Activated naive CD4-positive, alpha-beta T cell treated with anti-CD3 and anti-CD28 coated beads, Interleukin-2, amount 50 U/mL, for 24 hours (primary cell): Measurements from ENCODE around the gene TRIM54.
"Not testable (repeated sequence)": the region's sequence is repeated elsewhere in the genome, so short reads cannot be mapped to it uniquely, and the experiment has no call there.

Source experiments
- H3K27ac Mint-ChIP-seq: one replicate; pipeline ENCODE4 v1.8.0; 2021; ENCODE audit warnings: mild to moderate bottlenecking, mixed read lengths
- H3K27me3 Mint-ChIP-seq: one replicate; pipeline ENCODE4 v1.8.0; 2021; ENCODE audit warnings: mixed read lengths
- H3K36me3 Mint-ChIP-seq: one replicate; pipeline ENCODE4 v1.8.0; 2021; ENCODE audit warnings: mixed read lengths
- H3K4me1 Mint-ChIP-seq: one replicate; pipeline ENCODE4 v1.8.0; 2021; ENCODE audit warnings: mixed read lengths
- H3K4me3 Mint-ChIP-seq: one replicate; pipeline ENCODE4 v1.8.0; 2021; ENCODE audit warnings: mild to moderate bottlenecking, mixed read lengths
- H3K9me3 Mint-ChIP-seq: one replicate; pipeline ENCODE4 v1.8.0; 2021; ENCODE audit warnings: mixed read lengths

Gene TRIM54

DNA sequence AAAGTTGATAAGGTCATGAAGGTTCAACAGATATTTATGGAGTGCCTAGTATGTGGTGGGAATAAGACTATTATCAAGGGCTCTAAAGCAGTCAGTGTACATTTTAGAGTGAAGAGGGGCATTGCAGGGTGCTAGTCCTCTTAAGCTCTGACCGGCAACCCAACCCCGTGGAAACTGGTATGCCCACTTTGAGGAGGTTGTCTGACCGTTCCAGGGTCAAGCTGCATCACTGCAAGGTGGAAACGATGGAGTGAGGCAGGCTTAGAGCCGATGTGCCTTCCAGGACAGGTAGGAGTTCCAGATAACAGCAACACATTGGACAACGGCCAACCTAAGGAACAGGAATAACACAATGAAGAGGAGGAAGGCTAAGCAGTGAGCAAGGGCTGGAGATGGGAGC is 27.4 kb downstream of the TRIM54 start:
- Mint-ChIP-seq H3K4me1 (no peaks in the 10 kb centered on the region), H3K4me3 (no peak overlapping the region), H3K27ac (peak overlapping the region; percentile 26), H3K36me3 (peaks cover 10% of the 10 kb centered on the region), H3K9me3 (no peaks in the 10 kb centered on the region), H3K27me3 (peaks cover 8% of the 10 kb centered on the region)

DNA sequence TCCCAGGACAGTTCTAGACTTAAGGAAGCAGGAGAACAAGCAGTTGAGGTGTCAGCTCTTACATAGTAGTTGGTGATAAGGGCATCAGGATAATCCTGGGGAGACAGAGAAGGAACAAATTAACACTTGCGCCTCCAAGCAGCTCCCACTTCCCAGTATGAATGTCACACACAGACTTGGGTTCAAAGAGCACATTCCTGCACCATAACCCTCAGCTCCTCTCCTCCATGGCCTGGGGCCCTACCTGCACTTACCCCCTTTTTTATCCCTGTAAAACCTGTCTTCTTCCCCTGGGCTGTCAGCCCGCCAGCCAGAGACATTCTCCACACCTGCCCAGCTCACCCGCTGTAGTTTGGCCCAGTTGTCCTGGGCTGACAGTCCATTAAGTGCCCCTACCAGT is 29.9 kb downstream of the TRIM54 start:
- Mint-ChIP-seq H3K27me3 (no peaks in the 10 kb centered on the region), H3K27ac (no peak overlapping the region), H3K9me3 (no peaks in the 10 kb centered on the region), H3K4me1 (no peaks in the 10 kb centered on the region), H3K36me3 (peaks cover 10% of the 10 kb centered on the region), H3K4me3 (no peak overlapping the region)

DNA sequence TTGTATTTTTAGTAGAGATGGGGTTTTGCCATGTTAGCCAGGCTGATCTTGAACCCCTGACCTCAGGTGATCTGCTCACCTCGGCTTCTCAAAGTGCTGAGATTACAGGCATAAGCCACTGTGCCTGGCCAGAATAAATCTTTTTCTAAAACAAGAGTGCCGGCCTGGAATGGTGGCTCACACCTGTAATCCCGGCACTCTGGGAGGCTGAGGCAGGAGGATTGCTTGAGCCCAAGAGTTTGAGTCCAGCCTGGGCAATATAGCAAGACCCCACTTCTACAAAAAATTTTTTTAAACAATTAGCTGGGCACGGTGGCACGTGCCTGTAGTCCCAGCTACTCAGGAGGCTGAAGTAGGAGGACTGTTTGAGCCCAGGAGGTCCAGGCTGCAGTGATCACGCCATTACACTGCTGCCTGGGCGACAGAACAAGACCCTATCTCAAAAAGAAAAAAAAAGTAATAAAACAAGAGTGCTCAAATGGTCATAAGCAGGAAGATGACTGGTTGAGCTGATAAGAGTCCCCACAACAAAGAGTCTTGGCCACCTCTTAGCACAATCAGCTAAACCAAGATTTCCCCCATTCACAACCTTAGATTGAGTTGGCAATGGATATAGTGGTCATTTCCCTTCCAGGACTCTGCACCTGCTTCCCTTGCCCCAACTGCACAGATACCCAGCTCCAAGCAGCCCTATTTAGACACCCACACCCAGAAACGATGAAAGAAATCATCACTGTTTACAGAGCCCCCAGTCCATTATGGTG is 31.8 kb downstream of the TRIM54 start:
- H3K27ac Mint-ChIP-seq: no peak overlapping the region
- H3K36me3 Mint-ChIP-seq: peaks cover 11% of the 10 kb centered on the region
- H3K4me3 Mint-ChIP-seq: no peak overlapping the region
- no peaks in the 10 kb centered on the region for H3K4me1 Mint-ChIP-seq
- no peaks in the 10 kb centered on the region for H3K27me3 Mint-ChIP-seq
- H3K9me3 Mint-ChIP-seq: no peaks in the 10 kb centered on the region

DNA sequence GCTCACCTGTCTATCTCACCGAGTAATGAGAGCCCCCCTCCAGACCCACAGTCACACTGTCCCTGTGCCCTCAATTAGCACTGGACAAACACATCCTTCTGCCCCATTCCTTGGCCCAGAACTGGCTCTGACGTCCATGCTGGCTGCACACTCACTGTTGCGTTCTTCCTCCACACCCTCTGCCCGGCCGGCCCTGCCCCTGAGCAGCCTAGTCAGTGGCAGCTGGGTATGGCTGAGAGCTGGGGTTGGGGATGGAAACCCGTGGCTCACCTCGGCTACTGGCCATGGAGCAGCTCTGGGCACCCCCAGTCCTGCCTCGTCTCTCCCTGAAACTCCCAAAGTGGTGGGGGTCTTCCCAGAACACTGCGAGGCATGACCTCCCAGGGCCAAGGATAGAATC is 32.5 kb downstream of the TRIM54 start:
- H3K9me3 Mint-ChIP-seq: no peaks in the 10 kb centered on the region
- no peak overlapping the region for H3K4me3 Mint-ChIP-seq
- H3K4me1 Mint-ChIP-seq: no peaks in the 10 kb centered on the region
- H3K27me3 Mint-ChIP-seq: no peaks in the 10 kb centered on the region
- no peak overlapping the region for H3K27ac Mint-ChIP-seq
- H3K36me3 Mint-ChIP-seq: peaks cover 10% of the 10 kb centered on the region

DNA sequence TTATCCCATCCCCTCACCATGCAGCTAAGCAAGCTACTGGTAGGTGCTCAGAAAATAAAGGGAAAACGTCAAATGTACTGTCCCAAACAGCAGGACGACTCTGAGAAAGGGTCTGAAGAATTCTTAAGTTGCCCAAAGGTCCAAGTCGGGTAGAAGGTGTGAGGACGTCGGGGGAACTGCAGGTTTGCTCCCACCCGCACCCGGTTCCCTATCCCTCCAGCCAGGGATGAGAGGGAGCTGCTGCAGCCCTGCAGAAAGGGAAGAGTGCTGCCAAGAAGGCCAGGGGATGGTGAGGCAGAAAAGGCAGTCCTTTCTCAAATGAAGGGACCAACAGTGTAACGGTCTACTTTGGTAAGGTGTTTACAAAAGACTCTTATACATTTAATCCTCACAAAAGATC is 32.9 kb downstream of the TRIM54 start:
- no peaks in the 10 kb centered on the region for H3K9me3 Mint-ChIP-seq
- no peaks in the 10 kb centered on the region for H3K4me1 Mint-ChIP-seq
- no peaks in the 10 kb centered on the region for H3K27me3 Mint-ChIP-seq
- no peak overlapping the region for H3K27ac Mint-ChIP-seq
- peaks cover 8% of the 10 kb centered on the region for H3K36me3 Mint-ChIP-seq
- H3K4me3 Mint-ChIP-seq: no peak overlapping the region

DNA sequence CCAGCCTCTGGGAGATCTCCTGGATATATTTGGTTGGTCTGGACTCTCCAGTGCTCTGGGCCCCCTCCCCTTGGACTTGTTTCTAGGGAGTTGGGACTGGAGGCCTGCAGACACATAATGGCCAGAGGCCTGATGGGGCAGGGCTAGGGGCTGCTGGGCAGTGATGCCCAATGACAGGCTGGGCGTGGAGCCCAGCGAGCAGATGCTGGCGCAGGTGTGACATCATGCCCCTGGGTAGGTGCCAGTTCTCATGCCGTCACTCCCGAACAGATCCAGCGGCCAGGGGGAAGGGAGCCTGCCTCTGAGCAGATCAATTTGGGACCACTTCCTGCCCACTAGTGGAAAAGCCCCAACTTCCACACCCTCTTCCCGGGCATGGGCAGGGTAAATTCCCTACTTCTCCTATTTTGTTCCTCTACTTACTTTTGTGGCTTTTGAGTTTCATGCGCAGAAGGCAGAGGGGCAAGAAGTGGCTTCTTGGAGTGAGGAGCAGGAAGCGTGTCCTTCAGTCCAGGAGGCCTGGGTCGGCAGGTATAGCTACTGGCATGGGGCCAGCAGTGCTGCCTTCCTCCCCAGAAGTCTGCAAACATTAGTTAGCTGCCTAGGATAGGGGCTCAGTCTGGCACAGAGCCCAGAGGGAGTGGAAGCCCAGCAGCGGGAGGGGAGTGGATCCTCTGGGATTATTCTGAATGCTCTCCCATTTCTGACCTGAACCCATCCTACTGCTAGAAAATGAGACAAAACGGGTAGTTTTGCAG is 34.6 kb downstream of the TRIM54 start:
- no peaks in the 10 kb centered on the region for H3K27me3 Mint-ChIP-seq
- H3K4me1 Mint-ChIP-seq: peaks cover 6% of the 10 kb centered on the region
- no peaks in the 10 kb centered on the region for H3K9me3 Mint-ChIP-seq
- H3K36me3 Mint-ChIP-seq: peaks cover 5% of the 10 kb centered on the region
- no peak overlapping the region for H3K27ac Mint-ChIP-seq
- no peak overlapping the region for H3K4me3 Mint-ChIP-seq

DNA sequence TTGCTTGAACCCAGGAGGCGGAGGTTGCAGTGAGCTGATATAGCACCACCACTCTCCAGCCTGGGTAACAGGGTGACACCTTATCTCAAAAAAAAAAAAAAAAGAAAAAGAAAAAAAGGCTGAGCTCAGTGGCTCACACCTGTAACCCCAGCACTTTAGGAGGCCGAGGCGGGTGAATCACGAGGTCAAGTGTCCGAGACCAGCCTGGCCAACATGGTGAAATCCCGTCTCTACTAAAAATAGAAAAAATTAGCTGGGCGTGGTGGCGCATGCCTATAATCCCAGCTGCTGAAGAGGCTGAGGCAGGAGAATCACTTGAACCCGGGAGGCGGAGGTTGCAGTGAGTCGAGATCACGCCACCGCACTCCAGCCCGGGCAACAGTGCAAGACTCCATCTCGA is 37.6 kb downstream of the TRIM54 start:
- not testable (repeated sequence) for H3K27ac Mint-ChIP-seq, H3K4me3 Mint-ChIP-seq, H3K27me3 Mint-ChIP-seq, H3K36me3 Mint-ChIP-seq, H3K9me3 Mint-ChIP-seq
- peaks cover 18% of the 10 kb centered on the region for H3K4me1 Mint-ChIP-seq

DNA sequence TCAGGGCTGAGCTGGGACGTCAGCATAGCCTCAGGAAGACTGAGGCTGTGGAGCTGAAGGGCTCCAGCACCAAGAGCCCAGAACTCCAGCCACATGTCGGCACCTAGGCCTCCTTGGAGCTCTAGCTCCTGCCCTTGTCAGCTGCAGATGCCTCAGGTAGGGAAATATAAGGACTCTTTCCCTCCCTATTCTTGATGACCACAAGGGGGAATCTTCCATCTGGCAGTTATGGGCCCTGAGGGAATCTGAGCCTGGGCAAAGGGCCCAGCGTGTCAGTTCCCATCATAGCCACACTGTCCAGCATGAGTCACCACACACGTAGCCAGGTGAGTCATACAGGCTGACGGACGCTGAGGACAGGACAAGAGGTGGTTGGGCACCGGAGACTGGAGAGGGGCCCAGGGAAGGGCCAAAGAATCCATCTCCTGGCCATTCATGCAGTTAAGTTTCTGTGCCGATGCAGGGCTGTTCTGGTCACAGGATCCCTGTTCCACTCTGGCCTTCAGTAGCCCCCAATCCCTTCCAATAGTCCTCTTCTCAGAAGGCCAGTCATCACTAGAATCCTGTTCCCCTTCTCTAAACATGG is 38.8 kb downstream of the TRIM54 start:
- Mint-ChIP-seq H3K9me3 (no peaks in the 10 kb centered on the region), H3K27ac (no peak overlapping the region), H3K36me3 (peaks cover 9% of the 10 kb centered on the region), H3K27me3 (no peaks in the 10 kb centered on the region), H3K4me1 (peaks cover 18% of the 10 kb centered on the region), H3K4me3 (peak overlapping the region; percentile 23)

DNA sequence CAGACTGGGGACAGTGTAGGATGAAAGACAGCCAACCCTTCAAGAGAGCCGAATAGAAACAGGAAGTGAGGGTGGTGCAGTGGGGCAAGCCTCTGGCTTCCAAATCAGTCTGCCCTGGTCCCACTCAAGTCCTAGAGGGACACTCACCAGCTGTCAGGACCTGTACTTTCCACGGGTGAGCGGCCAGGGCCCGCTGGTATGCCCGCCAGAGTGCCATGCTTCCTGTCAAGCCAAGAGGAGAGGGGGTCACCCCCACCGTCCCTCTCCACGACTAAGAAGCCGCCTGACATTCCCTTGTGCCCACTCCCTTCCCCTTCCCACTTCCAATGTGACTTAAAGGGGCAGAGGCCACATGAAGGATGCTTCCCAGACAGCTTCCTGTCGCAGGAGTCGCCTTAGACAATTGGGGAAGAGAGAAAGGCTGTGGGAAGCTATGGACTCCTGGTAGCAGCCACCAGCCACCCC is 40.1 kb downstream of the TRIM54 start:
- peaks cover 18% of the 10 kb centered on the region for H3K4me1 Mint-ChIP-seq
- H3K36me3 Mint-ChIP-seq: peaks cover 16% of the 10 kb centered on the region
- H3K27me3 Mint-ChIP-seq: no peaks in the 10 kb centered on the region
- peak overlapping the region; percentile 99 for H3K27ac Mint-ChIP-seq
- H3K4me3 Mint-ChIP-seq: peak overlapping the region; percentile 99
- no peaks in the 10 kb centered on the region for H3K9me3 Mint-ChIP-seq

DNA sequence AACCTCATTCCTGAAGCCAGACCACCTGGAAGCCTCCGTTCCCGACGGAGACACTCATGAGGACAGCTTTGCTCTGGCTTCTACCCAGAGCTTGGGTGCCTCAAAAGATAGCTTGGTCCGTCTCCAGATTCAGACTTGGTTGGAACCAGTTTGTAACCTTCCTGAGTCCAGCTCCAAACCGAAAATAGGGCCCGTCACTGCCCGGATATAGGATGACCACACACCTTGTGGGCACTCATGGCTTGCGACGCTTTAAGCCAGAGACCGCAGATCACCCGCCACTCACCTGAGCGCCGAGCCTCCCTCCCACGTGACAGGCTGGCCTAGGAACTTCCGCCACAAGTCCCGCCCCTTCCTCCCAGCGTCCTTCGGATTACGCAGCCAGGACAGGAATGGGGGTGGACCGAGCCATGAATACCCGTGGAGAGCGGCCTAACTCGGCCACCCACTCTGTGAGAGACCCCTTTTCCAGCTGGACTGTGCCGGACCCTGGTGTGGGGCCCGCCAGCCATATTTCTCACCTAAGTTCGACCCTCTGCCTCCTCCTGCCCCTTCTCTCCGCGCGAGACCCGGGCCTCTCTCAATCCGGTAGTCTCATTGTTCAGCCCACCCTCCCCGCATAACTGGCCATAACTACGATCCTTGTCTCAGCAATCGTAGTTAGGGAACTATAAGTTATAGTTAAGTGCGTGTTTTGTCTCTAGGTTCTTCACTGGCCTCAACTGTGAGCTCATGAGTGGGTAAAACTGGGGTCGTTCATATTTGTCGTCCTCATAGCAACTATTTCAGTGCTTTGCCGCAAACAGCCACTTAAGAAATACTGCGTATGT is 40.8 kb downstream of the TRIM54 start, which contains the start of gene MPV17:
TSS of gene MPV17 (minus strand) at position 332 of the 830 bp plus-strand sequence. CDS start 580 bp downstream, outside the sequence.
- Mint-ChIP-seq H3K36me3 (peaks cover 16% of the 10 kb centered on the region), H3K9me3 (no peaks in the 10 kb centered on the region), H3K27ac (peak within 1 kb of the TSS; percentile 99), H3K27me3 (no peaks in the 10 kb centered on the region), H3K4me3 (peak within 1 kb of the TSS; percentile 99), H3K4me1 (peaks cover 18% of the 10 kb centered on the region)

DNA sequence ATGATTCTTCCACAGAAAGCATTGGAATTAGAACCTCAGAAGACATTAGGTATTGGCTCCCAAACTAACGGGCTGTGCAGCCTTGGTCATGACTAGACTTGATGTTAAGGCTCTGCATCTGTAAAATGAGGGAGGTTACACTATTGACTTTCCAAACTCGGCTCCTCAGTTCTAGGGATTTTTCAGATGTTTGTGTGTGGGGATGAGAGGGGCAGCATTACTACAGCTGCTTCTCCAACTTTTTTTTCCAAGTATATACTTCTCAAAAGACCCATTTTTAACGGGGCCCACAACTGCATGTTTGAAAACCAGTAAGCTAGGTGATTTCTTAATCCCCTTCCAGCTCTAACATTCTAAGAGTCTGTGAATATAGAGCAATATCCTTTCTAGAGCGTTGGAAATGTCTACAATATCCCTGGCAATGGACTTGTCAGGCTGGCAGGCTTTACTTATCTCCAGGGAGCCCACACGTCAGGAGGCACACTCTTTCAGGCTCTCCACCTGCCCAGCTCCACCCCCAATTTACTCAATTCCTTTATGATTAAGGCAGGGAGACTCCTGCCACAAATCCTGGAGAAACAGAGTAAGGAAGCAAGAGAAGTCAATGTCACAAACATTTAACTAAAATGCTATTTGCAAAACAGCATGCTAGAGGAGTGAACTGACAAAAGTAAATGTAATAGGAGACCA is 41.5 kb downstream of the TRIM54 start:
- no peaks in the 10 kb centered on the region for H3K9me3 Mint-ChIP-seq
- H3K4me3 Mint-ChIP-seq: peak overlapping the region; percentile 99
- H3K27ac Mint-ChIP-seq: peak overlapping the region; percentile 99
- H3K36me3 Mint-ChIP-seq: peaks cover 16% of the 10 kb centered on the region
- H3K4me1 Mint-ChIP-seq: peaks cover 18% of the 10 kb centered on the region
- no peaks in the 10 kb centered on the region for H3K27me3 Mint-ChIP-seq

DNA sequence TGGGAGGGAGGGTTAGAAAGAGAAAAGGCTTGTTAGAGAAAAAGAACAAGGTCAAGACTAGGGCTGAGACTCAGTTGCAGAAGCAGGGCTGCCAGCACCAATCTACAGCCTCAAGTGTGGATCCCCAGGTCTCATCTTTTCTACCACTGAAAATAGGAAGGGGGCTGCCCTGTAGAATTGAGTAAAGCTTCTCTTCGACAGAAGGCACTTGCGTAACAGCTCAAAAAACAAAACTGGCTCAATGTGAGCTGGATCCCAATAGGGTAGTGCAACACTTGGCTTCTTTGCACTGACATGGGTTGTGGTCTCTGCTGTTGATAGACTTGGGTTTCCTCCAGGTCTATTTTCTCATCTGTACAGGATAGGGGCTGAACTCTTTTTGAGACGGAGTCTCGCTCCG is 42.5 kb downstream of the TRIM54 start:
- Mint-ChIP-seq H3K27ac (peak overlapping the region; percentile 19), H3K4me3 (peak overlapping the region; percentile 55), H3K27me3 (no peaks in the 10 kb centered on the region), H3K4me1 (peaks cover 18% of the 10 kb centered on the region), H3K9me3 (no peaks in the 10 kb centered on the region), H3K36me3 (peaks cover 14% of the 10 kb centered on the region)

DNA sequence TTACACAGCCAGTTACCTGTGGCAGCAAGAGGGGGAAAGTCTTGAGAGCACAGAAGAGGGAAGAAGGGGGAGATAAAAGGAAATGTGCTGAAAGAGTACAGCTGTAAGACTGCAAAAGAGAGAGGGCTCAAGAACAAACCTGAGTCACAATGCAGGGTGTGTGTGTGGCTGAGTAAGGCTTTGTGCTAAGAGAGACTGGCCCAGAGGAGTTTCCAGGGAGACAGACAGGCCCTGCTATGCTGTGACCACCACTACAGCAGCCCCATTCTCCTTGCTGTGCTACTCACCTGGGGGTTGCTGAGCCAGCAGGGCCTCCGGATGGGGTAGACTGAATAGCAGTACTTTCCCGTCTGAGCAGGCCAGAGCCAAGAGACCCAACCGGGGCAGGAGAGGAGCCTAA is 53.1 kb downstream of the TRIM54 start:
- Mint-ChIP-seq H3K36me3 (peaks cover 6% of the 10 kb centered on the region), H3K27me3 (no peaks in the 10 kb centered on the region), H3K9me3 (no peaks in the 10 kb centered on the region), H3K4me1 (no peaks in the 10 kb centered on the region), H3K27ac (peak overlapping the region; percentile 66), H3K4me3 (no peak overlapping the region)

DNA sequence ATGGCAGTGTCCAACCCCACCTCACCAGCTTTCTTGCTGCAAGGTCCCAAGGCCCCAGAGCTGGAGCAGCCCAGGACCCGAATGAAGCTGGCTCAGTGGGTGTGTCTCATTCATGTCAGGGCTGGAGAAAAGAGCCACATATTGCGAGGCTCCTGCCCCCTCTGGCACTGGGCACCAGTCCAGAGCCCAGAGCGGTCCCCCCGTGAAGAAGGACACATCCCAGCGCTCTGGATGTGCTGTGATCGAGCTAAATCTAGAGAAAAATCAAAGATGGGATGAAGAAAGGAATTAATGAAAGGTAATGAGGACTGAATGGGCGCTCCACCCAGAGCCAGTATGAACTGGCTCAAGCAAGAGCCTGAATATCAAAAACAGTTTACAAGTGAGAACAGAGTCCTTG is 53.9 kb downstream of the TRIM54 start:
- H3K9me3 Mint-ChIP-seq: no peaks in the 10 kb centered on the region
- H3K36me3 Mint-ChIP-seq: peaks cover 5% of the 10 kb centered on the region
- H3K4me1 Mint-ChIP-seq: no peaks in the 10 kb centered on the region
- H3K4me3 Mint-ChIP-seq: no peak overlapping the region
- H3K27ac Mint-ChIP-seq: no peak overlapping the region
- no peaks in the 10 kb centered on the region for H3K27me3 Mint-ChIP-seq

DNA sequence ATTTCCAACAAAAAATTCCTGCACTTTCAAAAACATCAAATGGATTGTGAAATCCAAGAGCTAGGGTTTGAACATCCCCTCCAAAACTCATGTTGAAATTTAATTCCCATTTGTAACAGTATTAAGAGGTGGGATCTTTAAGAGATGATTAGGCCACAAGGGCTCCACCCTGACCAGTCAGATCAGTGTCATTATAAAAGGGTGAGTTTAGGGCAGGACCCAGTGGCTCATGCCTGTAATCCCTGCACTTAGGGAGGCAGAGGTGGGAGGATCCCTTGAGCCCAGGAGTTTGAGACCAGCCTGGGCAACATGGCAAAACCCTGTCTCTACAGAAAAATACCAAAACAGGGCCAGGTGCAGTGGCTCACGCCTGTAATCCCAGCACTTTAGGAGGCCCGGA is 65.4 kb downstream of the TRIM54 start:
- Mint-ChIP-seq H3K27ac (no peak overlapping the region), H3K4me1 (peaks cover 43% of the 10 kb centered on the region), H3K27me3 (no peaks in the 10 kb centered on the region), H3K9me3 (no peaks in the 10 kb centered on the region), H3K36me3 (peaks cover 3% of the 10 kb centered on the region), H3K4me3 (no peak overlapping the region)
